ENCODE data around the gene RTN4.

- TF ChIP-seq POLR2A (IDR thresholded peaks at IDR 0.05) = no peak
- TF ChIP-seq CTCF (IDR thresholded peaks at IDR 0.05) = no peak
These were observed 102.6 kb downstream of the RTN4 start for GRCh38 chr2:54947646-54948045.

Measured in uterus (tissue), 2 donors.